Hepatic stellate cell (primary cell): ENCODE data around the gene LCE2D.
"Not testable (repeated sequence)": the region's sequence is repeated elsewhere in the genome, so short reads cannot be mapped to it uniquely, and the experiment has no call there.

ENCODE experiments used
- DNase-seq: peaks from one replicate; pipeline ENCODE4 v3.0.0; 2011; ENCODE audit warnings: low spot score

Gene LCE2D

GRCh38 chr1:152663098-152663497 is at the start of gene LCE2D:
Gene LCE2D, plus strand, starts transcription at chr1:152663380. Its CDS starts 726 bp downstream, at chr1:152664106.
- DNase-seq: no peak

- DNase-seq: no peak
Measured at GRCh38 chr1:152613511-152613910, 49.7 kb upstream of the LCE2D start, which contains the start of gene LCE3B. Gene LCE3B, plus strand, starts transcription at chr1:152613811. Its CDS starts 0 bp downstream, at chr1:152613811.

- no peak for DNase-seq
Measured at GRCh38 chr1:152621993-152622392, 41.2 kb upstream of the LCE2D start.

- DNase-seq: no peak
Measured at GRCh38 chr1:152622803-152623202, 40.4 kb upstream of the LCE2D start, which contains the start of gene LCE3A. Gene LCE3A, minus strand, starts transcription at chr1:152623103. Its CDS starts 0 bp downstream, at chr1:152623103.

GRCh38 chr1:152623203-152623844 is 39.9 kb upstream of the LCE2D start:
- DNase-seq: no peak

GRCh38 chr1:152626744-152627143 is 36.4 kb upstream of the LCE2D start:
- no peak for DNase-seq

GRCh38 chr1:152630596-152630995 is 32.6 kb upstream of the LCE2D start:
- DNase-seq: no peak

GRCh38 chr1:152640351-152640750 is 22.8 kb upstream of the LCE2D start:
- no peak for DNase-seq

- DNase-seq: no peak
Measured at GRCh38 chr1:152643945-152644344, 19.2 kb upstream of the LCE2D start.

- DNase-seq: no peak
Measured at GRCh38 chr1:152645146-152645545, 18.0 kb upstream of the LCE2D start.

- no peak for DNase-seq
Measured at GRCh38 chr1:152646656-152647055, 16.5 kb upstream of the LCE2D start.

- DNase-seq: peak; percentile 24
Measured at GRCh38 chr1:152654110-152654509, 9.1 kb upstream of the LCE2D start.

- no peak for DNase-seq
Measured at GRCh38 chr1:152656459-152656858, 6.7 kb upstream of the LCE2D start.

GRCh38 chr1:152657677-152658076 is 5.5 kb upstream of the LCE2D start:
- DNase-seq: no peak

- DNase-seq: no peak
Measured at GRCh38 chr1:152658649-152659048, 4.5 kb upstream of the LCE2D start.

GRCh38 chr1:152666171-152666570 is 3.0 kb downstream of the LCE2D start:
- not testable (repeated sequence) for DNase-seq

- DNase-seq: no peak
Measured at GRCh38 chr1:152667648-152668047, 4.5 kb downstream of the LCE2D start.

- no peak for DNase-seq
Measured at GRCh38 chr1:152673016-152673415, 9.8 kb downstream of the LCE2D start.

GRCh38 chr1:152674983-152675382 is 11.8 kb downstream of the LCE2D start, which contains the start of gene LCE2C:
Gene LCE2C, plus strand, starts transcription at chr1:152675279. Its CDS starts 737 bp downstream, at chr1:152676016.
- not testable (repeated sequence) for DNase-seq

GRCh38 chr1:152679459-152679858 is 16.3 kb downstream of the LCE2D start:
- no peak for DNase-seq

- DNase-seq: no peak
Measured at GRCh38 chr1:152681616-152682015, 18.4 kb downstream of the LCE2D start.

- DNase-seq: no peak
Measured at GRCh38 chr1:152683846-152684245, 20.7 kb downstream of the LCE2D start.

GRCh38 chr1:152685823-152686222 is 22.6 kb downstream of the LCE2D start, which contains the start of gene LCE2B:
Gene LCE2B, plus strand, starts transcription at chr1:152686123. Its CDS starts 721 bp downstream, at chr1:152686844.
- not testable (repeated sequence) for DNase-seq
